ENCODE data around the gene PDGFD.

PDGFD gene

DNA sequence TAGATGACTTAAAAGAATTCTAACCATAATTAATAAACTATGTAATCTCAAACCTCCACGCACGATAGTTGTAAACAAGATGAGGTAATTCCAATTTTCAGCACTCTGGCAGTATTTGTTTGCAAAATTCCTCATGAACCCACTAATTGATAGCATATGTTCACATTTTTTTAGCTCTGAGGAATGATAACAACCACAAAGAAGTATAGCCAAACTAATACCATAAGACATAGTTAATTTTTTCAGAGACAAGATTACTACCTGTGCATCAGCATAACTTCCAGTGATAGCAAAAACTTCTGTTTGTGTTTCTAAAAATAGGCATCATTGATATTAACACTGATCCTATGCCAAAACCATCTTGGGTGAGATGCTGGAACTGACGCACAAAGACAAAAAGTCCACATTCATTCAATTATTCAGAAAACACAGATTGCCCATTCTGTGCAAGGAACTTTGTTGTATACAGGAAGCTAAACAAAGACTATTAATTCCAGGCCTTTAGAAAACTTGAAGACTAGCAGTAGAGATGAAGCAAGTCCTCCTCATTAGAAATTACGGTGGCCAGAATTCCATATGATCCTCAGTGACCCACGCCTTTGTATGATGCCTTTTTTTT, 57.7 kb downstream of the PDGFD start:
- Histone ChIP-seq H3K9ac (ENCODE audit: low read length) (no peak overlapping the region), H3K27me3 (ENCODE audit: low read depth, low read length) (no peaks in the 10 kb centered on the region), H3K4me3 (ENCODE audit: low read length) (no peak overlapping the region), H4K20me1 (ENCODE audit: insufficient read depth, low read length) (no peaks in the 10 kb centered on the region), H3K4me1 (ENCODE audit: low read length) (no peaks in the 10 kb centered on the region), H2AFZ (ENCODE audit: low read depth, low read length) (no peak overlapping the region), H3K27ac (ENCODE audit: low read length) (no peak overlapping the region), H3K36me3 (replicated peaks; ENCODE audit: low read depth, low read length) (no peaks in the 10 kb centered on the region), H3K4me2 (ENCODE audit: low read length) (no peak overlapping the region), H3K79me2 (ENCODE audit: low read length) (no peaks in the 10 kb centered on the region), H3K9me3 (ENCODE audit: insufficient read depth, low read length) (no peaks in the 10 kb centered on the region)
- no peak for TF ChIP-seq EZH2phosphoT487 (IDR thresholded peaks at IDR 0.05; ENCODE audit: low read depth)
- TF ChIP-seq, protein P1, sequence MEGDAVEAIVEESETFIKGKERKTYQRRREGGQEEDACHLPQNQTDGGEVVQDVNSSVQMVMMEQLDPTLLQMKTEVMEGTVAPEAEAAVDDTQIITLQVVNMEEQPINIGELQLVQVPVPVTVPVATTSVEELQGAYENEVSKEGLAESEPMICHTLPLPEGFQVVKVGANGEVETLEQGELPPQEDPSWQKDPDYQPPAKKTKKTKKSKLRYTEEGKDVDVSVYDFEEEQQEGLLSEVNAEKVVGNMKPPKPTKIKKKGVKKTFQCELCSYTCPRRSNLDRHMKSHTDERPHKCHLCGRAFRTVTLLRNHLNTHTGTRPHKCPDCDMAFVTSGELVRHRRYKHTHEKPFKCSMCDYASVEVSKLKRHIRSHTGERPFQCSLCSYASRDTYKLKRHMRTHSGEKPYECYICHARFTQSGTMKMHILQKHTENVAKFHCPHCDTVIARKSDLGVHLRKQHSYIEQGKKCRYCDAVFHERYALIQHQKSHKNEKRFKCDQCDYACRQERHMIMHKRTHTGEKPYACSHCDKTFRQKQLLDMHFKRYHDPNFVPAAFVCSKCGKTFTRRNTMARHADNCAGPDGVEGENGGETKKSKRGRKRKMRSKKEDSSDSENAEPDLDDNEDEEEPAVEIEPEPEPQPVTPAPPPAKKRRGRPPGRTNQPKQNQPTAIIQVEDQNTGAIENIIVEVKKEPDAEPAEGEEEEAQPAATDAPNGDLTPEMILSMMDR (IDR thresholded peaks at IDR 0.05; ENCODE audit: low read depth, low read length) = no peak

DNA sequence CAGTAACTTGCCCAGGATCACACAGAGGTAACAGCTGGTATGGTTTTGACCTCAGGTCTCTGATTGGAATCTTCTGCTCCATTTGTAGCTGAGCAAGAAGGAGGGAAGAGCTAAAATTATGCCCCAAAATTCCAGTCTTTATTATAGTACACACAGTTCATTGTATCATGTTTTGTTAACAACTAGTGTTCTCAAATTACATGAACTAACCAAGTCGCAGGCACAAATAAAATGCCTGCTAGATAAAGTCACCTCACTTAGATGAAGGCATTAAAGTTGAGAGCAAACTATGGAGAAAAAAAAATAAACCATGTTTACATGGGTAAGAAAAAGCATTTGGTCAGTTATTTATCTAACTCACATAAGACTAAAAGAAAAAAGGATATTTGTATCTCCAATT, 58.8 kb downstream of the PDGFD start:
- no peak overlapping the region for H3K4me3 ChIP-seq (ENCODE audit: low read length)
- H2AFZ ChIP-seq (ENCODE audit: low read depth, low read length) = no peak overlapping the region
- no peaks in the 10 kb centered on the region for H3K9me3 ChIP-seq (ENCODE audit: insufficient read depth, low read length)
- H3K9ac ChIP-seq (ENCODE audit: low read length) = no peak overlapping the region
- H3K79me2 ChIP-seq (ENCODE audit: low read length) = no peaks in the 10 kb centered on the region
- H3K4me1 ChIP-seq (ENCODE audit: low read length) = no peaks in the 10 kb centered on the region
- no peaks in the 10 kb centered on the region for H4K20me1 ChIP-seq (ENCODE audit: insufficient read depth, low read length)
- TF ChIP-seq, protein P1 (IDR thresholded peaks at IDR 0.05; ENCODE audit: low read depth, low read length) = no peak
- TF ChIP-seq EZH2phosphoT487 (IDR thresholded peaks at IDR 0.05; ENCODE audit: low read depth) = no peak
- H3K27ac ChIP-seq (ENCODE audit: low read length) = no peak overlapping the region
- no peaks in the 10 kb centered on the region for H3K27me3 ChIP-seq (ENCODE audit: low read depth, low read length)
- no peak overlapping the region for H3K4me2 ChIP-seq (ENCODE audit: low read length)
- no peaks in the 10 kb centered on the region for H3K36me3 ChIP-seq (replicated peaks; ENCODE audit: low read depth, low read length)

DNA sequence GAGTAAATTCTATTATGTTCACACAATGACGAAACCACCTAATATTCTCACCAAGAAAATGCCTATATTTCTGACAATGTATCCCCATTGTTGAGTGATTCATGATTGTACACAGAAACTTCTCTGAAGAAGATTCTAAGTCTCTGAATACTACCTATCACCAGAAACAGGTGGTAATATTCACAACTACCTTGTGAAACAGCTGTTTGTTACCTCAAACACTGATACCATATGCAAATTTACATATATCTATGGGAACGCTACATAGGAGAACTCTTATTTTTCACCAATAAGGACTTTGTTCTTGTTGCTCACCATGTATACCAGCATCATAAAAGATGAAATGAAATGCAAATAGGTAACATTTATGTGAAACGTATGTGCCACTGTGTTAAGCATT, 59.3 kb downstream of the PDGFD start:
- H3K9me3 ChIP-seq (ENCODE audit: insufficient read depth, low read length) = no peaks in the 10 kb centered on the region
- no peaks in the 10 kb centered on the region for H3K36me3 ChIP-seq (replicated peaks; ENCODE audit: low read depth, low read length)
- TF ChIP-seq, protein P1 (IDR thresholded peaks at IDR 0.05; ENCODE audit: low read depth, low read length) = no peak
- no peak for TF ChIP-seq EZH2phosphoT487 (IDR thresholded peaks at IDR 0.05; ENCODE audit: low read depth)
- no peaks in the 10 kb centered on the region for H3K27me3 ChIP-seq (ENCODE audit: low read depth, low read length)
- H2AFZ ChIP-seq (ENCODE audit: low read depth, low read length) = no peak overlapping the region
- H4K20me1 ChIP-seq (ENCODE audit: insufficient read depth, low read length) = no peaks in the 10 kb centered on the region
- H3K9ac ChIP-seq (ENCODE audit: low read length) = no peak overlapping the region
- no peak overlapping the region for H3K4me3 ChIP-seq (ENCODE audit: low read length)
- no peaks in the 10 kb centered on the region for H3K4me1 ChIP-seq (ENCODE audit: low read length)
- H3K79me2 ChIP-seq (ENCODE audit: low read length) = no peaks in the 10 kb centered on the region
- H3K27ac ChIP-seq (ENCODE audit: low read length) = no peak overlapping the region
- H3K4me2 ChIP-seq (ENCODE audit: low read length) = no peak overlapping the region

DNA sequence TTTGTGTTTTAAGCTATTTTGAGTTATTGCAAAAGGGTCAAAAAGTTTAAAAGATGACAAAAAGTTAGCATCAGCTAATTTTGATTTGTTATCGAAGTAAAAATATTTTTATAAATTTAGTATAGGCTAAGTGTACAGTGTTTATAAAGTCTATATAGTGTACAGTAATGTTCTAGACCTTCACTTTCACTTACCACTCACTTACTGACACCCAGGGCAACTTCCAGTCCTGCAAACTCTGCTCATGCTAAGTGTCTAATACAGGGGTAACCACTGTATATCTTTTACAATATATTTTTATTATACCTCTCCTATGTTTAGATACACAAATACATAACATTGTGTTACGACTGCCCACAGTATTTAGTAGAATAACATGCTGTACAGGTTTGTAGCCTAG, 59.7 kb downstream of the PDGFD start:
- Histone ChIP-seq H3K36me3 (replicated peaks; ENCODE audit: low read depth, low read length) (no peaks in the 10 kb centered on the region), H3K79me2 (ENCODE audit: low read length) (no peaks in the 10 kb centered on the region), H3K4me1 (ENCODE audit: low read length) (no peaks in the 10 kb centered on the region), H3K27ac (ENCODE audit: low read length) (no peak overlapping the region), H3K4me2 (ENCODE audit: low read length) (no peak overlapping the region), H3K27me3 (ENCODE audit: low read depth, low read length) (no peaks in the 10 kb centered on the region), H3K4me3 (ENCODE audit: low read length) (no peak overlapping the region), H3K9me3 (ENCODE audit: insufficient read depth, low read length) (no peaks in the 10 kb centered on the region), H3K9ac (ENCODE audit: low read length) (no peak overlapping the region), H4K20me1 (ENCODE audit: insufficient read depth, low read length) (no peaks in the 10 kb centered on the region), H2AFZ (ENCODE audit: low read depth, low read length) (no peak overlapping the region)
- TF ChIP-seq EZH2phosphoT487 (IDR thresholded peaks at IDR 0.05; ENCODE audit: low read depth) = no peak
- TF ChIP-seq, protein P1 (IDR thresholded peaks at IDR 0.05; ENCODE audit: low read depth, low read length) = no peak

Data from OCI-LY3 (cell line).